Neural cell (in vitro differentiated cells): Measurements from ENCODE around the gene PANK4.

Experiments used
- CTCF ChIP-seq: fragments of 450-650 bp; IDR thresholded peaks from 2 replicates; pipeline ENCODE4 v1.5.1; 2014; ENCODE audit warnings: antibody characterized with exemption, mild to moderate bottlenecking, moderate library complexity; ENCODE audit not compliant: poor library complexity, severe bottlenecking
- EP300 ChIP-seq: fragments of 450-650 bp; conservative IDR thresholded peaks from 2 replicates; pipeline ENCODE4 v1.6.1; 2014; ENCODE audit warnings: antibody characterized with exemption, mild to moderate bottlenecking, moderate library complexity; ENCODE audit not compliant: poor library complexity, severe bottlenecking
- EZH2 ChIP-seq: fragments of 200-600, 300-800 bp; shearing (Covaris generic), sonication (generic); IDR thresholded peaks from 2 replicates; pipeline ENCODE4 v1.6.1; 2014; ENCODE audit warnings: antibody characterized with exemption, low read length, borderline replicate concordance, mild to moderate bottlenecking; ENCODE audit not compliant: insufficient read depth, poor library complexity, severe bottlenecking
- MXI1 ChIP-seq: fragments of 450-650 bp; conservative IDR thresholded peaks from 2 replicates; pipeline ENCODE4 v1.6.1; 2014; ENCODE audit warnings: antibody characterized with exemption, mild to moderate bottlenecking; ENCODE audit not compliant: poor library complexity, severe bottlenecking
- POLR2AphosphoS5 ChIP-seq: IDR thresholded peaks from 2 replicates; pipeline ENCODE4 v1.6.1; 2012
- RAD21 ChIP-seq: fragments of 450-650 bp; conservative IDR thresholded peaks from 2 replicates; pipeline ENCODE4 v1.6.1; 2014; ENCODE audit warnings: antibody characterized with exemption, mild to moderate bottlenecking, moderate library complexity
- SMC3 ChIP-seq: fragments of 450-650 bp; conservative IDR thresholded peaks from 2 replicates; pipeline ENCODE4 v1.6.1; 2014; ENCODE audit warnings: antibody characterized with exemption, mild to moderate bottlenecking, moderate library complexity; ENCODE audit not compliant: poor library complexity
- TAF1 ChIP-seq: IDR thresholded peaks from 2 replicates; pipeline ENCODE4 v1.6.1; 2012; ENCODE audit warnings: low read depth

DNA sequence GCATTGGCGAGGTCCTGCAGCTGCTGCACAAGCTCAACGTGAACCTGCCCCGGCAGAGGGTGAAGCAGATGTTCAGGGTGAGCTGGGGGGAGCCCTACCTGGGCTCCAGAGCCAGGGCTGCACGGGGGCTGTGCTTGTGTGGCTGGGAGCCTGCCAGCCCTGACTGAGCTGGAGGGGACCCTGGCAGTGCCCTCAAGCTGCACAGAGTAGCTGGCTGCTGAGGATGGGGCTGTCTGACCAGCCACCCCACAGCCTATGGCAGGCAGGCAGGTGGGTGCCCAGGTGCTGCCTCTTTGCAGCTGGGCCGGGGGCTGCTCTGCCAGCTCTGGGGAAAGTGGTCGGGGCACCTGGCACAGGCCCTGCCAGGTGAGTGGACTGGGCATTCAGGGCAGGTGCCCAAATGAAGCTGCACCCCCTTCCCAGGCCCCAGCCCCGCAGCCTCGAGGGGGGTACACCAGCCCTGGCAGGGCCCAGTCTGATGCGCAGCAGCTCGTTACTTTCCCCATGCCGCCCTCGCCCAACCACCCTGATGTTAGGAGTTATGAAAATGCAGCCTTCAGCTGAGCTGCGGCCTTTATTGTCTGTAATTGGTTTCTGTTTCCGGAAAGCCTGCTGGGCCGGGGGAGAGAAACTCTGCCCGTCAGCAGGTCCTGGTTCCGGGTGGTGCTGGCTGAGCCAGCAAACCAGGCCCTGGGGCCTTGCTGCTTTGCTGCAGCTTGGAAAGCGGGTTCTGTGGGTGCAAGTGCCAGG is 46.0 kb downstream of the PANK4 start:
- TF ChIP-seq CTCF, result no peak
- no peak for TF ChIP-seq EZH2
- no peak for TF ChIP-seq EP300
- TF ChIP-seq MXI1, result no peak
- TF ChIP-seq RAD21, result no peak
- no peak for TF ChIP-seq SMC3
- TF ChIP-seq POLR2AphosphoS5, result no peak
- no peak for TF ChIP-seq TAF1
